Keratinocyte (primary cell): ENCODE data around the gene ARL6.

Source experiments
- CTCF ChIP-seq, 3 experiments: IDR thresholded peaks in 1 of 3; conservative IDR thresholded peaks in 1 of 3; optimal IDR thresholded peaks in 1 of 3; 2 replicates in 2 of 3; 3 replicates in 1 of 3; pipeline versions ENCODE3 to v1.5.1; 2011; ENCODE audit warnings: low read length in 3 of 3, mild to moderate bottlenecking in 3 of 3, moderate library complexity in 2 of 3, control low read depth in 1 of 3, inconsistent platforms in 1 of 3; ENCODE audit not compliant: insufficient read depth in 2 of 3; ENCODE audit errors: extremely low read depth in 1 of 3
- EZH2 ChIP-seq: IDR thresholded peaks from one replicate; pipeline ENCODE4 v1.6.1; 2012; ENCODE audit warnings: inconsistent platforms, mild to moderate bottlenecking, low read length, moderate library complexity

- TF ChIP-seq CTCF (optimal IDR thresholded peaks at IDR 0.05 in 1 of 3, IDR thresholded peaks at IDR 0.05 in 1 of 3, conservative IDR thresholded peaks at IDR 0.05 in 1 of 3; ENCODE audit: extremely low read depth in 1 of 3, insufficient read depth in 2 of 3, low read length in 3 of 3) (no peak), EZH2 (no peak)
These were observed 56.8 kb downstream of the ARL6 start for GRCh38 chr3:97821287-97821773.
